HepG2 (cell line): ENCODE measurements around the gene NUP153.

Experiments used
- CBX1 ChIP-seq: IDR thresholded peaks from one replicate; pipeline ENCODE4 v1.6.1; 2016; ENCODE audit warnings: antibody characterized with exemption, low read depth
- EP300 ChIP-seq, 3 experiments: sonication (generic) in 1 of 3; formaldehyde crosslinking in 1 of 3; IDR thresholded peaks; 2 replicates each; pipeline versions ENCODE4 v1.5.1 to v1.6.1; 2011 to 2020; ENCODE audit warnings: low read depth in 2 of 3, low read length in 2 of 3, borderline replicate concordance in 1 of 3, improper control_type of control experiment in 1 of 3, mild to moderate bottlenecking in 1 of 3, missing genetic modification reagents in 1 of 3, moderate library complexity in 1 of 3
- ESRRA ChIP-seq: sonication (generic); formaldehyde crosslinking; IDR thresholded peaks from 2 replicates; pipeline ENCODE4 v1.5.1; 2020; ENCODE audit warnings: mild to moderate bottlenecking, low read depth, missing genetic modification reagents
- HNF4A ChIP-seq: sonication (generic); formaldehyde crosslinking; IDR thresholded peaks from 2 replicates; pipeline ENCODE4 v1.4.0; 2020; ENCODE audit warnings: missing genetic modification reagents
- POLR2A ChIP-seq, 2 experiments: IDR thresholded peaks; 2 replicates each; pipeline ENCODE4 v1.6.1; 2011; ENCODE audit warnings: low read depth in 2 of 2, low read length in 2 of 2, mild to moderate bottlenecking in 1 of 2, moderate library complexity in 1 of 2; ENCODE audit not compliant: insufficient read depth in 1 of 2
- POLR2AphosphoS2 ChIP-seq: IDR thresholded peaks from 2 replicates; pipeline ENCODE4 v1.6.1; 2011; ENCODE audit warnings: low read depth, low read length, improper control_type of control experiment
- STAT5B ChIP-seq: sonication (generic); formaldehyde crosslinking; IDR thresholded peaks from 2 replicates; pipeline ENCODE4 v1.4.0; 2020; ENCODE audit warnings: missing genetic modification reagents
- YEATS4 ChIP-seq: sonication (generic); formaldehyde crosslinking; IDR thresholded peaks from 2 replicates; pipeline ENCODE4 v1.4.0; 2020; ENCODE audit warnings: missing genetic modification reagents, borderline replicate concordance
- ZNF329 ChIP-seq: sonication (generic); formaldehyde crosslinking; IDR thresholded peaks from 2 replicates; pipeline ENCODE4 v1.9.0; 2021; ENCODE audit warnings: low read depth, mild to moderate bottlenecking, missing genetic modification reagents
- ZSCAN20 ChIP-seq: sonication (generic); formaldehyde crosslinking; IDR thresholded peaks from 2 replicates; pipeline ENCODE4 v1.4.0; 2020; ENCODE audit warnings: missing genetic modification reagents, mild to moderate bottlenecking, borderline replicate concordance
- TF ChIP-seq, protein P1 (sequence below): IDR thresholded peaks from 2 replicates; pipeline ENCODE4 v1.6.1; 2012; ENCODE audit warnings: inconsistent platforms
- TF ChIP-seq, protein P2 (sequence below): sonication (generic); formaldehyde crosslinking; IDR thresholded peaks from 2 replicates; pipeline ENCODE4 v1.5.0; 2020; ENCODE audit warnings: mild to moderate bottlenecking, missing genetic modification reagents, moderate library complexity

DNA sequence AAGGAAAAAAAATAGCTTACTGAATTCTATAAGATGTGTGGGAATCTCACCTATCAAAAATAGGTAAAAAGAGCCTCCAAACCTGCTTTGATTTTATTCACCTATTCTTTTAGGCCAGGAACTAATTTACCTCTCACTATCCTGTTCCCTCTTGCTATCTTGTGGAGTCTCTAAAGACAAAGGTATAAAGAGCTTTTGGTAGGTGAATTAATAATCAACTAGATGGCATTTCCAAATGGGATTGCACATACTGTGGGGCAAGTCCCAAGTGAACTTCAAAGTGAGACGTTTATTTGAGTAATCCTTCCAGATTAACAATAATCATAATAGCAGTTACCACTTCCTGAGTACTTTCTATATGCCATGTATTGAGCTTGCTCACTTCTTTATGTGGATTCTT, 103.8 kb downstream of the NUP153 start:
- peak in 1 of 2 experiments; percentile 79; a peak in 2 of 4 replicates for TF ChIP-seq EP300 (IDR thresholded peaks at IDR 0.05; ENCODE audit: low read depth in 2 of 2, low read length in 2 of 2)
- TF ChIP-seq EP300 (CRISPR knock-in tag; IDR thresholded peaks at IDR 0.05; ENCODE audit: borderline replicate concordance): no peak
- TF ChIP-seq STAT5B (CRISPR knock-in tag): no peak
- no peak for TF ChIP-seq POLR2AphosphoS2
- no peak for TF ChIP-seq ZNF329 (CRISPR knock-in tag)
- no peak for TF ChIP-seq YEATS4 (CRISPR knock-in tag)
- TF ChIP-seq, protein P1, sequence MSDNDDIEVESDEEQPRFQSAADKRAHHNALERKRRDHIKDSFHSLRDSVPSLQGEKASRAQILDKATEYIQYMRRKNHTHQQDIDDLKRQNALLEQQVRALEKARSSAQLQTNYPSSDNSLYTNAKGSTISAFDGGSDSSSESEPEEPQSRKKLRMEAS: no peak
- TF ChIP-seq HNF4A (CRISPR knock-in tag): no peak
- no peak for TF ChIP-seq POLR2A (IDR thresholded peaks at IDR 0.05; ENCODE audit: insufficient read depth in 1 of 2, low read depth in 2 of 2, low read length in 2 of 2)
- no peak for TF ChIP-seq ZSCAN20 (CRISPR knock-in tag)
- TF ChIP-seq CBX1: no peak
- TF ChIP-seq, protein P2, sequence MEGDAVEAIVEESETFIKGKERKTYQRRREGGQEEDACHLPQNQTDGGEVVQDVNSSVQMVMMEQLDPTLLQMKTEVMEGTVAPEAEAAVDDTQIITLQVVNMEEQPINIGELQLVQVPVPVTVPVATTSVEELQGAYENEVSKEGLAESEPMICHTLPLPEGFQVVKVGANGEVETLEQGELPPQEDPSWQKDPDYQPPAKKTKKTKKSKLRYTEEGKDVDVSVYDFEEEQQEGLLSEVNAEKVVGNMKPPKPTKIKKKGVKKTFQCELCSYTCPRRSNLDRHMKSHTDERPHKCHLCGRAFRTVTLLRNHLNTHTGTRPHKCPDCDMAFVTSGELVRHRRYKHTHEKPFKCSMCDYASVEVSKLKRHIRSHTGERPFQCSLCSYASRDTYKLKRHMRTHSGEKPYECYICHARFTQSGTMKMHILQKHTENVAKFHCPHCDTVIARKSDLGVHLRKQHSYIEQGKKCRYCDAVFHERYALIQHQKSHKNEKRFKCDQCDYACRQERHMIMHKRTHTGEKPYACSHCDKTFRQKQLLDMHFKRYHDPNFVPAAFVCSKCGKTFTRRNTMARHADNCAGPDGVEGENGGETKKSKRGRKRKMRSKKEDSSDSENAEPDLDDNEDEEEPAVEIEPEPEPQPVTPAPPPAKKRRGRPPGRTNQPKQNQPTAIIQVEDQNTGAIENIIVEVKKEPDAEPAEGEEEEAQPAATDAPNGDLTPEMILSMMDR (CRISPR knock-in tag): no peak
- TF ChIP-seq ESRRA (CRISPR knock-in tag): no peak
